ENCODE data around the gene PTPRC. TPM values are rescaled to one million over a fixed set of nuclear protein-coding genes. Genes with fewer than 3 reads are reported as not detected.

PTPRC gene
- total and polyA plus RNA-seq, 2 donors (not counting 3 experiments of a cell fraction or from before 2014, with no cell fraction given): not detected

DNA sequence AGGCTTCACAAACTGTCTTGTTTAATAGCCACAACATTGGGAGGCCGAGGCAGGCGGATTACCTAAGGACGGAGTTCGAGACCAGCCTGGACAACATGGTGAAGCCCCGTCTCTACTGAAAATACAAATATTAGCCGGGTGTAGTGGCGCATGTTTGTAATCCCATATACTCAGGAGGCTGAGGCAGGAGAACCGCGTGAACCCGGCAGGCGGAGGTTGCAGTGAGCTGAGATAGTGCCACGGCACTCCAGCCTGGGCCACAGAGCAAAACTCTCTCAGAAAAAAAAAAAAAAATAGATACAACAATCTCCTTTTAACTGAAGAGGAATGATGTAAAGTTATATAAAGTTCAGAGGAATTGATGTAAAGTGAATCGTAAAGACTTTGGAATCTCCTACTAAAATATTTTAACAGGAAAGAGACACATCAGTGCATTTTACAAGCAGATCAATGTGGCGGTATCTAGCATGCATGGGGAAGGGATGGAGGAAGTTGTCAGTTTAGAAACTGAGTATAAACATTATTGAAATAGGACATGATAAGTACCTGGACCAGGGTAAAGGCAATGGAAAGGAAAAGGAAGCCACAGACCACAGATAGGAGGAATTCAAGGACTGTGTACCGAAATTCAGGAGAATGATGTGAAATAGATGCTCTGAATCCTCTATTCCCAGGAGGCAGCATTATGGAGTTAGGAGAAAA lies 41.5 kb downstream of the PTPRC start:
- dilution Hi-C loops (cut with MboI; ENCODE audit: extremely low pct_ligation_motif_present, low sequenced_read_pairs): no loop called here

More for the DNA sequence above, 41.5 kb downstream of the PTPRC start:
- POLR2A ChIA-PET: no interaction called here
- FAIRE-seq (no peak), DNase-seq (ENCODE audit: low read depth, low spot score) (no peak)
- Histone ChIP-seq H3K4me2 (ENCODE audit: insufficient read depth, low read length) (no peak overlapping the region), H3K79me2 (ENCODE audit: control insufficient read depth, insufficient read depth, low read length) (no peaks in the 10 kb centered on the region), H3K4me1 (ENCODE audit: control insufficient read depth, extremely low read depth, insufficient read depth, low read length) (peaks cover 9% of the 10 kb centered on the region), H3K36me3 (ENCODE audit: control insufficient read depth in 2 of 2, extremely low read depth in 1 of 2, insufficient read depth in 2 of 2, low read length in 2 of 2) (no peaks in the 10 kb centered on the region), H3K4me3 (replicated peaks in 1 of 3; ENCODE audit: insufficient read depth in 1 of 3, low read depth in 1 of 3, low read length in 3 of 3) (no peak overlapping the region), H4K20me1 (replicated peaks; ENCODE audit: control insufficient read depth, extremely low read depth, insufficient read depth, low read length) (no peaks in the 10 kb centered on the region), H3K9me3 (replicated peaks; ENCODE audit: control insufficient read depth, insufficient read depth, low read length) (no peaks in the 10 kb centered on the region), H3K9me1 (replicated peaks; ENCODE audit: control insufficient read depth, extremely low read depth, insufficient read depth, low read length) (no peaks in the 10 kb centered on the region), H3K27me3 (ENCODE audit: control insufficient read depth in 2 of 2, insufficient read depth in 2 of 2, low read length in 2 of 2) (no peaks in the 10 kb centered on the region), H3K9ac (replicated peaks; ENCODE audit: extremely low read depth, insufficient read depth, low read length) (no peak overlapping the region), H2AFZ (ENCODE audit: low read depth, low read length) (no peak overlapping the region), H3K27ac (ENCODE audit: insufficient read depth, low read depth, low read length) (no peak overlapping the region)
- no peak for TF ChIP-seq EZH2 (IDR thresholded peaks at IDR 0.05; ENCODE audit: borderline replicate concordance, low read depth, low read length, severe bottlenecking)
- no peak for TF ChIP-seq JUN (IDR thresholded peaks at IDR 0.05; ENCODE audit: borderline replicate concordance, insufficient read depth, insufficient read length, low read depth)
- TF ChIP-seq GATA2 (IDR thresholded peaks at IDR 0.05; ENCODE audit: insufficient read depth, insufficient read length, low read depth, low read length): no peak
- TF ChIP-seq POLR2A (IDR thresholded peaks at IDR 0.05; ENCODE audit: low read depth, low read length): no peak
- no peak for TF ChIP-seq MAX (IDR thresholded peaks at IDR 0.05; ENCODE audit: insufficient read depth, insufficient read length)
- no peak for TF ChIP-seq FOS (IDR thresholded peaks at IDR 0.05; ENCODE audit: borderline replicate concordance, insufficient read depth, low read length)
- TF ChIP-seq POLR2AphosphoS5 (IDR thresholded peaks at IDR 0.05; ENCODE audit: insufficient read depth, low read depth, low read length): no peak
- TF ChIP-seq, protein P1, sequence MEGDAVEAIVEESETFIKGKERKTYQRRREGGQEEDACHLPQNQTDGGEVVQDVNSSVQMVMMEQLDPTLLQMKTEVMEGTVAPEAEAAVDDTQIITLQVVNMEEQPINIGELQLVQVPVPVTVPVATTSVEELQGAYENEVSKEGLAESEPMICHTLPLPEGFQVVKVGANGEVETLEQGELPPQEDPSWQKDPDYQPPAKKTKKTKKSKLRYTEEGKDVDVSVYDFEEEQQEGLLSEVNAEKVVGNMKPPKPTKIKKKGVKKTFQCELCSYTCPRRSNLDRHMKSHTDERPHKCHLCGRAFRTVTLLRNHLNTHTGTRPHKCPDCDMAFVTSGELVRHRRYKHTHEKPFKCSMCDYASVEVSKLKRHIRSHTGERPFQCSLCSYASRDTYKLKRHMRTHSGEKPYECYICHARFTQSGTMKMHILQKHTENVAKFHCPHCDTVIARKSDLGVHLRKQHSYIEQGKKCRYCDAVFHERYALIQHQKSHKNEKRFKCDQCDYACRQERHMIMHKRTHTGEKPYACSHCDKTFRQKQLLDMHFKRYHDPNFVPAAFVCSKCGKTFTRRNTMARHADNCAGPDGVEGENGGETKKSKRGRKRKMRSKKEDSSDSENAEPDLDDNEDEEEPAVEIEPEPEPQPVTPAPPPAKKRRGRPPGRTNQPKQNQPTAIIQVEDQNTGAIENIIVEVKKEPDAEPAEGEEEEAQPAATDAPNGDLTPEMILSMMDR (IDR thresholded peaks at IDR 0.05; ENCODE audit: extremely low read depth in 1 of 2, insufficient read depth in 1 of 2, low read depth in 1 of 2, low read length in 2 of 2): no peak
- TF ChIP-seq MYC (IDR thresholded peaks at IDR 0.05; ENCODE audit: low read depth, low read length): no peak
- intact Hi-C loops (cut with micrococcal nuclease): loop anchor here (10.0 kb wide), 3 partner anchors 326 to 1276 kb away; no protein-coding TSS in a partner anchor
- CTCF ChIA-PET: no interaction called here
- BruUV-seq (replicated peaks): no TSS peak
